Lower lobe of right lung (tissue), 2 donors: ENCODE results near the gene CCAR1. TPM values are rescaled to one million over a fixed set of nuclear protein-coding genes. Genes with fewer than 3 reads are reported as not detected.
"Not testable (repeated sequence)": the region's sequence is repeated elsewhere in the genome, so short reads cannot be mapped to it uniquely, and the experiment has no call there.

Experiments used
- ATAC-seq, 2 donors: fragments of 200-7000 bp; cut with Tn5 transposase; one replicate each; pipeline ENCODE4 v1.9.1; 2020 to 2022; ENCODE audit warnings: mild to moderate bottlenecking in 2 of 2, moderate library complexity in 2 of 2
- DNase-seq: peaks from one replicate; pipeline ENCODE4 v3.0.0-alpha.2; 2020
- H3K27ac ChIP-seq: fragments of 200-600 bp; one replicate; pipeline ENCODE4 v1.8.0; 2022
- H3K27me3 ChIP-seq: fragments of 200-600 bp; one replicate; pipeline ENCODE4 v1.8.0; 2022; ENCODE audit warnings: low read depth
- H3K36me3 ChIP-seq: fragments of 200-600 bp; one replicate; pipeline ENCODE4 v1.8.0; 2022; ENCODE audit warnings: mild to moderate bottlenecking
- H3K4me1 ChIP-seq: fragments of 200-600 bp; one replicate; pipeline ENCODE4 v1.8.0; 2022
- H3K4me3 ChIP-seq: fragments of 200-600 bp; one replicate; pipeline ENCODE4 v1.8.0; 2022; ENCODE audit warnings: mild to moderate bottlenecking
- H3K9me3 ChIP-seq: fragments of 200-600 bp; one replicate; pipeline ENCODE4 v1.8.0; 2022
- CTCF ChIP-seq: fragments of 200-600 bp; IDR thresholded peaks from one replicate; pipeline ENCODE4 v1.8.0; 2022; ENCODE audit warnings: antibody characterized with exemption, mild to moderate bottlenecking
- intact Hi-C: fragments of 100-400 bp; cut with DNase I; formaldehyde crosslinking; loops from one replicate; pipeline ENCODE4 v1.11.0; 2022
- microRNA-seq: library from miRNA; unstranded; fragments of <30 nt; microRNA quantifications from one replicate; pipeline ENCODE4 v1.2.0, GENCODE V29; 2020; ENCODE audit warnings: borderline number of aligned reads
- total RNA-seq: library from RNA; stranded (reverse); fragmentation: NEBNext Ultra II Directional; extraction: Animal tissue kit (Norgen Biotek cat#: 25700); gene quantifications from one replicate; pipeline ENCODE4 v1.2.1, GENCODE V29; 2021
- donor health status: DM: no; HTN: yes; CAD: no; lungs with severe emphysema.

Gene CCAR1
- total RNA-seq, 1 donor from 2014 or later = 52.9 TPM

- Histone ChIP-seq H3K27me3 (no peaks in the 10 kb centered on the region), H3K27ac (no peak overlapping the region), H3K4me3 (no peak overlapping the region), H3K36me3 (no peaks in the 10 kb centered on the region), H3K4me1 (peaks cover 1% of the 10 kb centered on the region), H3K9me3 (no peaks in the 10 kb centered on the region)
- no peak for DNase-seq
- intact Hi-C loops = no loop called here
- no peak for ATAC-seq
- no peak for TF ChIP-seq CTCF
Measured at GRCh38 chr10:68831961-68832455, 111.0 kb downstream of the CCAR1 start.

- Histone ChIP-seq H3K4me3 (no peak overlapping the region), H3K4me1 (no peaks in the 10 kb centered on the region), H3K36me3 (no peaks in the 10 kb centered on the region), H3K9me3 (no peaks in the 10 kb centered on the region), H3K27ac (no peak overlapping the region), H3K27me3 (no peaks in the 10 kb centered on the region)
- TF ChIP-seq CTCF = no peak
- intact Hi-C loops = no loop called here
- DNase-seq = no peak
- ATAC-seq = no peak
Measured at GRCh38 chr10:68832601-68833000, 111.6 kb downstream of the CCAR1 start.

- Histone ChIP-seq H3K36me3 (no peaks in the 10 kb centered on the region), H3K27ac (no peak overlapping the region), H3K4me3 (no peak overlapping the region), H3K9me3 (no peaks in the 10 kb centered on the region), H3K27me3 (no peaks in the 10 kb centered on the region), H3K4me1 (no peaks in the 10 kb centered on the region)
- ATAC-seq = no peak
- no peak for TF ChIP-seq CTCF
- intact Hi-C loops = no loop called here
- no peak for DNase-seq
Measured at GRCh38 chr10:68837626-68838322, 116.7 kb downstream of the CCAR1 start.

- intact Hi-C loops, DNase-seq, H3K36me3 ChIP-seq, H3K9me3 ChIP-seq, H3K27me3 ChIP-seq, ATAC-seq, H3K4me3 ChIP-seq, H3K27ac ChIP-seq, H3K4me1 ChIP-seq: not testable (repeated sequence)
Measured at GRCh38 chr10:68840650-68841049, 119.6 kb downstream of the CCAR1 start.

Small RNA genes lying within 50 kb of the gene (microRNA-seq; reads per million reads assigned to microRNA genes)
- gene MIR1254-1 = not detected

Other genes with a start within 250 kb of the CCAR1 start
- 7.1 TPM for gene DNA2, start 249.3 kb upstream of the CCAR1 start, total RNA-seq
- 29.4 TPM for gene SLC25A16, start 193.7 kb upstream of the CCAR1 start, total RNA-seq
- gene TET1, start 160.9 kb upstream of the CCAR1 start, total RNA-seq = 1.8 TPM
- gene STOX1, start 106.3 kb downstream of the CCAR1 start, total RNA-seq = 2.5 TPM
- 29.3 TPM for gene DDX50, start 180.1 kb downstream of the CCAR1 start, total RNA-seq
- 43.4 TPM for gene DDX21, start 234.9 kb downstream of the CCAR1 start, total RNA-seq